Neural cell (in vitro differentiated cells): ENCODE measurements around the gene ZNF546. TPM values are rescaled to one million over a fixed set of nuclear protein-coding genes. Genes with fewer than 3 reads are reported as not detected.

Experiments
- H2AFZ ChIP-seq: fragments of 200-600, 300-800 bp; sonication (generic), shearing (Covaris generic); 2 replicates; pipeline ENCODE4 v1.6.0; 2014; ENCODE audit warnings: low read depth, mild to moderate bottlenecking, antibody characterized with exemption, low read length, moderate library complexity
- H3F3A ChIP-seq: fragments of 200-600 bp; shearing (Covaris generic); 2 replicates; pipeline ENCODE4 v1.6.1; 2016; ENCODE audit warnings: mild to moderate bottlenecking, moderate library complexity, mixed read lengths, antibody characterized with exemption, low read length; ENCODE audit not compliant: insufficient read depth, poor library complexity, severe bottlenecking
- H3K27ac ChIP-seq: fragments of 200-600, 300-800 bp; sonication (generic), shearing (Covaris generic); 2 replicates; pipeline ENCODE4 v1.5.1; 2014; ENCODE audit warnings: mild to moderate bottlenecking, low read length, moderate library complexity
- H3K27me3 ChIP-seq: fragments of 300-800, 200-600 bp; sonication (generic), shearing (Covaris generic); 2 replicates; pipeline ENCODE4 v1.6.0; 2014; ENCODE audit warnings: mild to moderate bottlenecking, low read depth, low read length, moderate library complexity; ENCODE audit not compliant: insufficient read depth
- H3K36me3 ChIP-seq: fragments of 300-800, 200-600 bp; sonication (generic), shearing (Covaris generic); 2 replicates; pipeline ENCODE4 v1.5.1; 2014; ENCODE audit warnings: mild to moderate bottlenecking, antibody characterized with exemption, low read length, moderate library complexity; ENCODE audit not compliant: insufficient read depth
- H3K4me2 ChIP-seq: fragments of 300-800, 200-600 bp; sonication (generic), shearing (Covaris generic); 2 replicates; pipeline ENCODE4 v1.6.0; 2014; ENCODE audit warnings: mild to moderate bottlenecking, low read length
- H3K4me3 ChIP-seq: fragments of 300-800, 200-600 bp; sonication (generic), shearing (Covaris generic); 2 replicates; pipeline ENCODE4 v1.5.1; 2014; ENCODE audit warnings: mild to moderate bottlenecking, low read length, moderate library complexity
- H3K79me2 ChIP-seq: fragments of 200-600 bp; shearing (Covaris generic); replicated peaks from 2 replicates; pipeline ENCODE4 v1.6.0; 2014; ENCODE audit warnings: mild to moderate bottlenecking, low read length, moderate library complexity; ENCODE audit not compliant: insufficient read depth
- H3K9ac ChIP-seq: fragments of 300-800, 200-600 bp; sonication (generic), shearing (Covaris generic); 2 replicates; pipeline ENCODE4 v1.6.1; 2016; ENCODE audit warnings: mild to moderate bottlenecking, low read length, mixed read lengths
- H3K9me2 ChIP-seq: fragments of 200-600 bp; shearing (Covaris generic); 2 replicates; pipeline ENCODE4 v1.6.1; 2016; ENCODE audit warnings: mild to moderate bottlenecking, low read length, mixed read lengths; ENCODE audit not compliant: insufficient read depth
- H3K9me3 ChIP-seq: fragments of 200-600, 300-800 bp; sonication (generic), shearing (Covaris generic); 2 replicates; pipeline ENCODE4 v1.6.1; 2016; ENCODE audit warnings: mild to moderate bottlenecking, mixed run types, low read length, moderate library complexity, mixed read lengths
- H4K20me1 ChIP-seq: fragments of 200-600 bp; shearing (Covaris generic); 2 replicates; pipeline ENCODE4 v1.6.1; 2016; ENCODE audit warnings: mild to moderate bottlenecking, mixed run types; ENCODE audit not compliant: insufficient read depth
- EP300 ChIP-seq: fragments of 450-650 bp; conservative IDR thresholded peaks from 2 replicates; pipeline ENCODE4 v1.6.1; 2014; ENCODE audit warnings: antibody characterized with exemption, mild to moderate bottlenecking, moderate library complexity; ENCODE audit not compliant: poor library complexity, severe bottlenecking
- EZH2 ChIP-seq: fragments of 200-600, 300-800 bp; shearing (Covaris generic), sonication (generic); IDR thresholded peaks from 2 replicates; pipeline ENCODE4 v1.6.1; 2014; ENCODE audit warnings: antibody characterized with exemption, low read length, borderline replicate concordance, mild to moderate bottlenecking; ENCODE audit not compliant: insufficient read depth, poor library complexity, severe bottlenecking
- MXI1 ChIP-seq: fragments of 450-650 bp; conservative IDR thresholded peaks from 2 replicates; pipeline ENCODE4 v1.6.1; 2014; ENCODE audit warnings: antibody characterized with exemption, mild to moderate bottlenecking; ENCODE audit not compliant: poor library complexity, severe bottlenecking
- POLR2AphosphoS5 ChIP-seq: IDR thresholded peaks from 2 replicates; pipeline ENCODE4 v1.6.1; 2012
- RAD21 ChIP-seq: fragments of 450-650 bp; conservative IDR thresholded peaks from 2 replicates; pipeline ENCODE4 v1.6.1; 2014; ENCODE audit warnings: antibody characterized with exemption, mild to moderate bottlenecking, moderate library complexity
- SMC3 ChIP-seq: fragments of 450-650 bp; conservative IDR thresholded peaks from 2 replicates; pipeline ENCODE4 v1.6.1; 2014; ENCODE audit warnings: antibody characterized with exemption, mild to moderate bottlenecking, moderate library complexity; ENCODE audit not compliant: poor library complexity
- TAF1 ChIP-seq: IDR thresholded peaks from 2 replicates; pipeline ENCODE4 v1.6.1; 2012; ENCODE audit warnings: low read depth
- polyA plus RNA-seq: library from polyadenylated mRNA; depleted of rRNA; stranded (reverse); fragments of >200 nt; gene quantifications from 2 replicates; pipeline ENCODE4 v1.2.3, GENCODE V29; 2014
- TF ChIP-seq, protein P1 (sequence below): IDR thresholded peaks from 2 replicates; pipeline ENCODE4 v1.6.1; 2012; ENCODE audit warnings: borderline replicate concordance
- TF ChIP-seq, protein P2 (sequence below): fragments of 450-650 bp; IDR thresholded peaks from 2 replicates; pipeline ENCODE4 v1.5.1; 2014; ENCODE audit warnings: antibody characterized with exemption, mild to moderate bottlenecking, moderate library complexity; ENCODE audit not compliant: poor library complexity, severe bottlenecking

ZNF546 gene
- polyA plus RNA-seq, 1 donor from 2014 or later: 8.0 TPM

DNA sequence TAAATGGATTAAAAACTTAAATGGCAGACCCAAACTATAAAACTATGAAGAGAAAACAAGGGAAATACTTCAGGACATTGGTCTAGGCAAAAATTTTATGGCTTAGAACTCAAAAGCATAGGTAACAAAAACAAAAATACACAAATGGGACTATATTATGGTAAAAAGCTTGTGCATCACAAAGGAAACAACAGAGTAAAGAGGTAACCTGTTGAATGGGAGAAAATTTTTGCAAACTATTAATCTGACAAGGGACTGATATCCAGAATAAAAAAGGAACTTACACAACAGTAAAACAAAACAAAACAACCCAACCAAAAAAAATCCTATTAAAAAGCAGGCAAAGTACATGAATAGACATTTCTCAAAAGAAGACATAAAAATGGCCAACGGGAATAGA lies 9.3 kb upstream of the ZNF546 start:
- TF ChIP-seq TAF1: no peak
- no peak for TF ChIP-seq EP300
- no peak for TF ChIP-seq RAD21
- TF ChIP-seq, protein P1, sequence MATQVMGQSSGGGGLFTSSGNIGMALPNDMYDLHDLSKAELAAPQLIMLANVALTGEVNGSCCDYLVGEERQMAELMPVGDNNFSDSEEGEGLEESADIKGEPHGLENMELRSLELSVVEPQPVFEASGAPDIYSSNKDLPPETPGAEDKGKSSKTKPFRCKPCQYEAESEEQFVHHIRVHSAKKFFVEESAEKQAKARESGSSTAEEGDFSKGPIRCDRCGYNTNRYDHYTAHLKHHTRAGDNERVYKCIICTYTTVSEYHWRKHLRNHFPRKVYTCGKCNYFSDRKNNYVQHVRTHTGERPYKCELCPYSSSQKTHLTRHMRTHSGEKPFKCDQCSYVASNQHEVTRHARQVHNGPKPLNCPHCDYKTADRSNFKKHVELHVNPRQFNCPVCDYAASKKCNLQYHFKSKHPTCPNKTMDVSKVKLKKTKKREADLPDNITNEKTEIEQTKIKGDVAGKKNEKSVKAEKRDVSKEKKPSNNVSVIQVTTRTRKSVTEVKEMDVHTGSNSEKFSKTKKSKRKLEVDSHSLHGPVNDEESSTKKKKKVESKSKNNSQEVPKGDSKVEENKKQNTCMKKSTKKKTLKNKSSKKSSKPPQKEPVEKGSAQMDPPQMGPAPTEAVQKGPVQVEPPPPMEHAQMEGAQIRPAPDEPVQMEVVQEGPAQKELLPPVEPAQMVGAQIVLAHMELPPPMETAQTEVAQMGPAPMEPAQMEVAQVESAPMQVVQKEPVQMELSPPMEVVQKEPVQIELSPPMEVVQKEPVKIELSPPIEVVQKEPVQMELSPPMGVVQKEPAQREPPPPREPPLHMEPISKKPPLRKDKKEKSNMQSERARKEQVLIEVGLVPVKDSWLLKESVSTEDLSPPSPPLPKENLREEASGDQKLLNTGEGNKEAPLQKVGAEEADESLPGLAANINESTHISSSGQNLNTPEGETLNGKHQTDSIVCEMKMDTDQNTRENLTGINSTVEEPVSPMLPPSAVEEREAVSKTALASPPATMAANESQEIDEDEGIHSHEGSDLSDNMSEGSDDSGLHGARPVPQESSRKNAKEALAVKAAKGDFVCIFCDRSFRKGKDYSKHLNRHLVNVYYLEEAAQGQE: no peak
- TF ChIP-seq MXI1: no peak
- TF ChIP-seq SMC3: no peak
- TF ChIP-seq EZH2: no peak
- TF ChIP-seq, protein P2, sequence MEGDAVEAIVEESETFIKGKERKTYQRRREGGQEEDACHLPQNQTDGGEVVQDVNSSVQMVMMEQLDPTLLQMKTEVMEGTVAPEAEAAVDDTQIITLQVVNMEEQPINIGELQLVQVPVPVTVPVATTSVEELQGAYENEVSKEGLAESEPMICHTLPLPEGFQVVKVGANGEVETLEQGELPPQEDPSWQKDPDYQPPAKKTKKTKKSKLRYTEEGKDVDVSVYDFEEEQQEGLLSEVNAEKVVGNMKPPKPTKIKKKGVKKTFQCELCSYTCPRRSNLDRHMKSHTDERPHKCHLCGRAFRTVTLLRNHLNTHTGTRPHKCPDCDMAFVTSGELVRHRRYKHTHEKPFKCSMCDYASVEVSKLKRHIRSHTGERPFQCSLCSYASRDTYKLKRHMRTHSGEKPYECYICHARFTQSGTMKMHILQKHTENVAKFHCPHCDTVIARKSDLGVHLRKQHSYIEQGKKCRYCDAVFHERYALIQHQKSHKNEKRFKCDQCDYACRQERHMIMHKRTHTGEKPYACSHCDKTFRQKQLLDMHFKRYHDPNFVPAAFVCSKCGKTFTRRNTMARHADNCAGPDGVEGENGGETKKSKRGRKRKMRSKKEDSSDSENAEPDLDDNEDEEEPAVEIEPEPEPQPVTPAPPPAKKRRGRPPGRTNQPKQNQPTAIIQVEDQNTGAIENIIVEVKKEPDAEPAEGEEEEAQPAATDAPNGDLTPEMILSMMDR: no peak
- no peak for TF ChIP-seq POLR2AphosphoS5
- H3K9me2 ChIP-seq: no peaks in the 10 kb centered on the region
- no peaks in the 10 kb centered on the region for H4K20me1 ChIP-seq
- no peaks in the 10 kb centered on the region for H3F3A ChIP-seq
- peaks cover 19% of the 10 kb centered on the region for H3K79me2 ChIP-seq
- H2AFZ ChIP-seq: no peak overlapping the region
- no peak overlapping the region for H3K27ac ChIP-seq
- no peaks in the 10 kb centered on the region for H3K36me3 ChIP-seq
- H3K4me3 ChIP-seq: no peak overlapping the region
- peaks cover 6% of the 10 kb centered on the region for H3K9me3 ChIP-seq
- H3K4me2 ChIP-seq: no peak overlapping the region
- H3K27me3 ChIP-seq: no peaks in the 10 kb centered on the region
- H3K9ac ChIP-seq: no peak overlapping the region

DNA sequence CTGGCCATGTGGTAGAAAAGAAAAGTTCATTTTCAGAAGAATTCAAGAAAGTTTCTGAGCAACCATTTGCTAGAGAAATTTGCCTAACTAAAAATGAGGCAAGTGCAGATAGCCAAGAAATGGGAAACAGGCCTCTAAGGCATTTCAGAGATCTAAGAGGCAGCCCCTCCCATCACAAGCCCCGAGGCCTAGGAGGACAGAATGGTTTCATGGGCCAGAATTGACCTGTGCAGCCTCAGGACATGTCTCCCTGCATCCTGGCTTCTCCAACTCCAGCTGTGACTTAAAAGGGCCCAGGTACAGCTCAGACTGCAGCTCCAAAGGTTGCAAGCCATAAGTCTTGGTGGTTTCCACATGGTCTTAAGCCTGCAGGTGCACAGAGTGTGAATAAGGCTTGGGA lies 3.3 kb upstream of the ZNF546 start:
- TF ChIP-seq, protein P1: no peak
- TF ChIP-seq RAD21 (no peak), MXI1 (no peak), EZH2 (no peak), SMC3 (no peak), POLR2AphosphoS5 (no peak), EP300 (no peak), TAF1 (no peak)
- TF ChIP-seq, protein P2: no peak
- H3K9me2 ChIP-seq: no peaks in the 10 kb centered on the region
- no peak overlapping the region for H3K4me3 ChIP-seq
- no peak overlapping the region for H2AFZ ChIP-seq
- no peaks in the 10 kb centered on the region for H3K27me3 ChIP-seq
- H3K27ac ChIP-seq: no peak overlapping the region
- peaks cover 6% of the 10 kb centered on the region for H3K9me3 ChIP-seq
- H3K4me2 ChIP-seq: no peak overlapping the region
- no peaks in the 10 kb centered on the region for H3K36me3 ChIP-seq
- no peak overlapping the region for H3K9ac ChIP-seq
- H3K79me2 ChIP-seq: peaks cover 23% of the 10 kb centered on the region
- no peaks in the 10 kb centered on the region for H4K20me1 ChIP-seq
- peaks cover 3% of the 10 kb centered on the region for H3F3A ChIP-seq
